Adipose tissue (tissue), 3 donors: ENCODE measurements around the gene MAPK12. TPM values are rescaled to one million over a fixed set of nuclear protein-coding genes. Genes with fewer than 3 reads are reported as not detected.
"Not testable (repeated sequence)": the region's sequence is repeated elsewhere in the genome, so short reads cannot be mapped to it uniquely, and the experiment has no call there.

Experiments
- H3K27ac ChIP-seq: one replicate; pipeline ENCODE4 v1.5.1; 2013; ENCODE audit warnings: low read depth, low read length
- WGBS, 3 donors: extraction: QIAGEN DNeasy Blood & Tissue Kit; methylation state at CpG; one replicate each; pipeline ENCODE4 v1.1.7; 2013; 5-methylcytosine and 5-hydroxymethylcytosine counted together
- polyA plus RNA-seq, 3 donors: library from polyadenylated mRNA; stranded (reverse); fragments of 200-250 nt; gene quantifications; one replicate each; pipeline ENCODE4 v1.2.3, GENCODE V29; 2013
- donor health status: healthy with polysubstance abuse.
- donor health status: Bipolar disorder and iron deficiency.
- donor health status: healthy.

Gene MAPK12
- polyA plus RNA-seq, 3 donors, result 4.7 to 17.6 (median 15.7) TPM

GRCh38 chr22:50210378-50211139 lies 50.9 kb downstream of the MAPK12 start:
- H3K27ac ChIP-seq, result no peak overlapping the region
- WGBS, 3 donors, result 88% methylated on average over 32 of the region's 32 CpGs

GRCh38 chr22:50209893-50210292 lies 51.6 kb downstream of the MAPK12 start:
- H3K27ac ChIP-seq, result no peak overlapping the region
- whole genome bisulfite sequencing, 3 donors, result 58 to 61% (median 61%) methylated on average over 20 of the region's 20 CpGs

- WGBS, 3 donors, result 72 to 82% (median 81%) methylated on average over 23 to 31 of the region's 31 CpGs
- no peak overlapping the region for H3K27ac ChIP-seq
Measured at GRCh38 chr22:50208939-50209892, 52.3 kb downstream of the MAPK12 start.

- WGBS, 3 donors, result 87 to 90% (median 89%) methylated on average over 22 of the region's 22 CpGs
- no peak overlapping the region for H3K27ac ChIP-seq
Measured at GRCh38 chr22:50208430-50208938, 53.0 kb downstream of the MAPK12 start.

GRCh38 chr22:50207383-50208140 lies 53.9 kb downstream of the MAPK12 start:
- H3K27ac ChIP-seq, result no peak overlapping the region

GRCh38 chr22:50206599-50206998 lies 54.9 kb downstream of the MAPK12 start:
- 41 to 48% (median 45%) methylated on average over 10 of the region's 10 CpGs for WGBS, 3 donors
- H3K27ac ChIP-seq, result no peak overlapping the region

More at GRCh38 chr22:50207383-50208140, 53.9 kb downstream of the MAPK12 start:
- 62 to 69% (median 63%) methylated on average over 23 of the region's 23 CpGs for WGBS, 3 donors

- WGBS, 3 donors, result 91% methylated on average over 45 of the region's 45 CpGs
- no peak overlapping the region for H3K27ac ChIP-seq
Measured at GRCh38 chr22:50205781-50206569, 55.5 kb downstream of the MAPK12 start.

GRCh38 chr22:50204998-50205397 lies 56.5 kb downstream of the MAPK12 start:
- WGBS, 3 donors, result 76 to 85% (median 77%) methylated on average over 9 of the region's 9 CpGs
- not testable (repeated sequence) for H3K27ac ChIP-seq

- 78 to 91% (median 82%) methylated on average over 7 of the region's 7 CpGs for WGBS, 3 donors
- H3K27ac ChIP-seq, result no peak overlapping the region
Measured at GRCh38 chr22:50204571-50204970, 56.9 kb downstream of the MAPK12 start.

GRCh38 chr22:50203288-50203687 lies 58.2 kb downstream of the MAPK12 start:
- H3K27ac ChIP-seq, result no peak overlapping the region
- 95 to 100% (median 95%) methylated on average over 1 of the region's 1 CpG for WGBS, 3 donors

Other genes with a start within 250 kb of the MAPK12 start
- under 1 TPM in 2 of 3 donors, not detected in 1; 0.03 to 0.11 TPM for gene IL17REL, start 248.9 kb downstream of the MAPK12 start, polyA plus RNA-seq
- gene TTLL8, start 203.4 kb downstream of the MAPK12 start, polyA plus RNA-seq, result not detected
- under 1 TPM in 2 of 3 donors, not detected in 1; 0.08 to 0.16 TPM for gene MLC1, start 176.3 kb downstream of the MAPK12 start, polyA plus RNA-seq
- under 1 TPM; 0.31 to 0.92 (median 0.79) TPM for gene MOV10L1, start 171.7 kb downstream of the MAPK12 start, polyA plus RNA-seq
- gene PANX2, start 91.0 kb downstream of the MAPK12 start, polyA plus RNA-seq, result under 1 TPM; 0.34 to 0.46 (median 0.36) TPM
- gene TRABD, start 75.8 kb downstream of the MAPK12 start, polyA plus RNA-seq, result 10 to 100 TPM; 25.8 to 79.1 (median 38.9) TPM
- 10 to 100 TPM; 21.3 to 22.3 (median 21.4) TPM for gene SELENOO, start 60.7 kb downstream of the MAPK12 start, polyA plus RNA-seq
- 10 to 100 TPM; 30.9 to 33.9 (median 32.4) TPM for gene TUBGCP6, start 16.7 kb downstream of the MAPK12 start, polyA plus RNA-seq
- gene HDAC10, start 10.4 kb downstream of the MAPK12 start, polyA plus RNA-seq, result 10 to 100 TPM; 23.7 to 30.9 (median 24.0) TPM
- 10 to 100 TPM in 2 of 3 donors, 1 to 10 TPM in 1; 7.9 to 47.1 (median 46.4) TPM for gene MAPK11, start 8.7 kb upstream of the MAPK12 start, polyA plus RNA-seq
- 10 to 100 TPM; 41.6 to 80.4 (median 67.8) TPM for gene PLXNB2, start 46.0 kb upstream of the MAPK12 start, polyA plus RNA-seq
- gene DENND6B, start 65.3 kb upstream of the MAPK12 start, polyA plus RNA-seq, result 1 to 10 TPM; 2.0 to 4.0 (median 2.5) TPM
- gene PPP6R2, start 81.6 kb upstream of the MAPK12 start, polyA plus RNA-seq, result 10 to 100 TPM; 25.1 to 41.1 (median 36.9) TPM
- gene SBF1, start 213.4 kb upstream of the MAPK12 start, polyA plus RNA-seq, result 10 to 100 TPM; 36.5 to 41.9 (median 41.8) TPM
- gene ADM2, start 219.9 kb upstream of the MAPK12 start, polyA plus RNA-seq, result 1 to 10 TPM in 1 of 3 donors, under 1 TPM in 1, not detected in 1; 0.31 to 6.1 TPM
- gene MIOX, start 225.2 kb upstream of the MAPK12 start, polyA plus RNA-seq, result under 1 TPM in 1 of 3 donors, not detected in 2; 0.38 TPM
- 10 to 100 TPM; 49.6 to 95.8 (median 64.7) TPM for gene LMF2, start 246.0 kb upstream of the MAPK12 start, polyA plus RNA-seq
- gene NCAPH2, start 246.5 kb upstream of the MAPK12 start, polyA plus RNA-seq, result 10 to 100 TPM; 23.6 to 35.0 (median 31.3) TPM